Measurements from ENCODE around the gene CYFIP1. TPM values are rescaled to one million over a fixed set of nuclear protein-coding genes. Genes with fewer than 3 reads are reported as not detected.

CYFIP1 gene
- total RNA-seq, 2 donors from 2014 or later: 13.5 to 19.2 TPM

DNA sequence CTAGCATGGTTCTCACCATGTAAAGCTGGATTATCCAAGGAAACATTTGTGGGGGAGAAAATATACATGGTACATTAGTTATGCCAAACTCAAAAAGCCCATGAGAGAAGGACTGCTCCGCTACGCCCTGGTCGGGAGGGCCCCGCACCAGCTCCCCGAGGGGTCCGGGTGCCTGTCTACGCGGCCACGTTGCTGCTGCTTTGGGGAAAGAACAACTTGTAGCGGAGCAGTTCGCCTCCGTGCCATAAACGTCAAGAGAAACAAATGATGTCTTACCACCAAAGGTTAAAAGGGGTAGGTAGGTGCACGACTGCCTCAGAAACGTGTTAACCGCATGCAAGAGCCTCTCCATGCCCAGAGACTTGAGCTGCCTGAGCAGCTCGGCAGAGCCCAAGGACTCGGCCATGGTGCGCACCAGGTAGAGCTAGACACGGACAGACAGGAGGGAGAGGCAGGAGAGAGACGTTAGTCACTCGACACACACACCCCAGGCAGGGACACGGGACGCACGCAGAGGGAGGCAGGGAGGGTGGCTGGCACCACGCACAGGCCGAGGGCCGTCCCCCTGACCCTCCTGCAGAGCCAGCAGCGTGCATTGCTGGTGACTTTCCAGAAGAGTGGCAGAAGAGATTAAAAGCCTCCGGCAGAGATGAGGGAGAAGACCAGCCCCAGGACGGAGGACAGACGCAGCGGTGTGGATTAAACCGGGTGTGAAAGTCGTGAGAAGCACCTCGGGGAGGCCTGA is 63.4 kb downstream of the CYFIP1 start:
- H3K27ac Mint-ChIP-seq: no peak overlapping the region

DNA sequence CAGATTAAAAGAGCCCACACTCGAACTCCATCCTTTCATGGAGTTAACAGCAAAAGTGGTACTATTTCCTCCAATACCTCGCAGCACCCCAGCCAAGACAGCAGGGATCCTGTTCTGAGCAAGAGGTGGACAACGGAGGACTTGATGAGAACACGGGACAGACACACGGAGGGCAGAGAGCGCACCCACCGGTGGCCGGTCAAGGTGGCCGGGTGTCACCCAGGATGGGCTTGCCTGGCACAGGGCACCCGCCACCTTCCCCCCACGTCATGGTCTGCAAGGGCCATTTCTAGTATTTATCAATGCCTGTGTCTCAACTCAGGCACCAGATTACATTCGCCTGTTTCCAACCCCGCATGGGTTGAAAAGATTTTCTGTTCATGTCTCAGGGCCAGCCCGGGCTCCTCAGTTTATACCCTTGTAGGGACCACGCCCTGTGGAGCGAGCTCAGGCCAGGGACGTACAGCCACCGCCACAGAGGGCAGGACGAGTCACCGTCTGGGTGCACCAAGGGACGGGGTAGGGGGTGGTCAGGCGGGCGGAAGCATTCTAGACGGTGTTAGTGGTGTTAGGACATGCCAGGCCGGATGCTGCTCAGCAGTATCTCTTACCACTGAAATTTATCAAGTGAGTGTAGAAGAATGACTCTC is 64.2 kb downstream of the CYFIP1 start:
- Mint-ChIP-seq H3K9me3 (no peaks in the 10 kb centered on the region), H3K4me3 (no peak overlapping the region), H3K4me1 (ENCODE audit: low read depth) (no peaks in the 10 kb centered on the region), H3K27ac (no peak overlapping the region), H3K36me3 (ENCODE audit: insufficient read depth in 2 of 2) (peaks cover 1 to 6% of the 10 kb centered on the region in 2 donors), H3K27me3 (ENCODE audit: low read depth) (no peaks in the 10 kb centered on the region)
- ATAC-seq (replicated peaks in 1 of 2) (no peak), DNase-seq (no peak)

More for the DNA sequence above, 63.4 kb downstream of the CYFIP1 start:
- Mint-ChIP-seq H3K36me3 (ENCODE audit: insufficient read depth in 2 of 2) (peaks cover 1 to 6% of the 10 kb centered on the region in 2 donors), H3K9me3 (no peaks in the 10 kb centered on the region), H3K4me1 (ENCODE audit: low read depth) (no peaks in the 10 kb centered on the region), H3K4me3 (no peak overlapping the region), H3K27me3 (ENCODE audit: low read depth) (no peaks in the 10 kb centered on the region)
- ATAC-seq (replicated peaks in 1 of 2) (no peak), DNase-seq (no peak)

DNA sequence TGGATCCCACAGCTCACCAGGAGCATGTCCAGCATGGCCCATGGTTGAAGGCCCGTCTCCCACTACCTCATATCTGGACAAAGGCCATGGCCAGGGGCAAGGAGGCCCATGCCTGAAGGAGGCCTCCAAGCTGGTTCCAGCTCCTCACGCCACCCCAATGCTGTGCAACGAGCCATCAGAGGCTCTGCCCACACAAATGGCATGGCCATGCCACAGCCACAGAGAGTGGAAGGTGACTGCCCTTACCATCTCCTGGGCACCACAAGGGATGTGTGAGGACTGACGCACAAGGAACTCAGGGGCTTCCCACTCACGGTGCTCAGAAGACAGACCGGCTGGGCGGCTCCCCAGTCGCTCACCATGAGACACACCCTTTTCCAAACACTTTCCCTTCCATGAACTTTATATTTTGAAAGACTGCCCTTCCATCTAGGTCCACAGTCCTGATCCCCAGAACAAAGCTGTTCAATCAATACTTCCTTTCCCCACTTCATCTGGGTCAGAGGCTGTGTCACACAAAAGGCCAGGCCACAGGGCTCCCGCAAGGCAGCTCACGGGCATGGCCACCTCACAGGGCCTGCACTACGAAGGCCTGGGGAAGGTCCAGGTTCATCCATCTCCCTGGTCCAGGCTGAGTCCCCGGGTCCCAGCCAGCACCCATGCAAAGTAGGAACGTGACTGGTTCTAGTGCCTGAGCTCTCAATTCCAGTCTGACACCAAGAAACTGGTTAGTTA is 66.4 kb downstream of the CYFIP1 start:
- ATAC-seq (replicated peaks in 1 of 2) (no peak), DNase-seq (no peak)
- H3K27ac Mint-ChIP-seq: no peak overlapping the region
- H3K4me3 Mint-ChIP-seq: no peak overlapping the region
- H3K4me1 Mint-ChIP-seq (ENCODE audit: low read depth): no peaks in the 10 kb centered on the region
- H3K36me3 Mint-ChIP-seq (ENCODE audit: insufficient read depth in 2 of 2): peaks cover 1 to 4% of the 10 kb centered on the region in 2 donors
- no peaks in the 10 kb centered on the region for H3K27me3 Mint-ChIP-seq (ENCODE audit: low read depth)
- no peaks in the 10 kb centered on the region for H3K9me3 Mint-ChIP-seq

DNA sequence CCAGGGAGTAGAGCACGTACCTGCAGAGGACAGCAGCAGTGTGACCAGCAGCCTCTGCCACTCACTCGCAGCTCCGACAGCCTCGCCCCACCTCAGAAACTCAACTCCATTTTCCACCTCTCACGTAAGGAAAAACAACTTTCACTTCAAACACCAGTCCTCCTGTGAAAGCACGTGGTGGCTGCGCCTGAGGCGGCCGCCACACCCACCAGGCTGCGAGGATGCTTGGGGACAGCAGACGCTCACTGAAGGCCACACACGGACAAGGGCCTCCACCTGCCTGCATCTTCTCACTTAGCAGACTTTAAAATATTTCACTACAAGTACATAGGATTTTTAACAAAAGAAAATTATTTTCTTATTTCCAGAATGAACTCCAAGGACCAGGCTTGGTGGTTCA is 67.9 kb downstream of the CYFIP1 start:
- Mint-ChIP-seq H3K9me3 (no peaks in the 10 kb centered on the region), H3K4me1 (ENCODE audit: low read depth) (no peaks in the 10 kb centered on the region), H3K27ac (no peak overlapping the region), H3K36me3 (ENCODE audit: insufficient read depth in 2 of 2) (peaks cover 1 to 4% of the 10 kb centered on the region in 2 donors), H3K27me3 (ENCODE audit: low read depth) (no peaks in the 10 kb centered on the region), H3K4me3 (no peak overlapping the region)
- DNase-seq: no peak
- ATAC-seq (replicated peaks in 1 of 2): no peak

DNA sequence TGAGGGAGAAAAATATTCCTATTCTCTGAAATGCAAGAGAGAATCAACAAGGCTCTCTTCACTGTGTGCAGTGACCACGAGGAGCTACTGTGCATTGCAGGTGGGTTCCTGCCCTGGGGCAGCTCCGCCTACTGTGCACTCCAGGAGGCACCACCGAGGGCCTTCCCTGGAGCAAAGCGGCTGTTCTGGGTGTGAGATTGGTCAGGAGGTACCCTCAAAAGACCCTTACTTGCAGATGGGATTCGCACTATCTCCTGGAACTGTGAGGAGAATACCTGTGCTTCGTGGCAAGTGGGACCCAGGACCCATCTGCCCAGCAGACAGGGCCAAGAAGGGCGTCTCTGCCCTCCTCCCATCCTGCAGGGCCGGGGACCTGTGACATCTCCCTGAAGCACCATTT is 68.9 kb downstream of the CYFIP1 start:
- ATAC-seq (replicated peaks in 1 of 2): no peak
- no peaks in the 10 kb centered on the region for H3K27me3 Mint-ChIP-seq (ENCODE audit: low read depth)
- H3K27ac Mint-ChIP-seq: no peak overlapping the region
- H3K9me3 Mint-ChIP-seq: no peaks in the 10 kb centered on the region
- H3K36me3 Mint-ChIP-seq (ENCODE audit: insufficient read depth in 2 of 2): peaks cover 1 to 4% of the 10 kb centered on the region in 2 donors
- no peak for DNase-seq
- no peaks in the 10 kb centered on the region for H3K4me1 Mint-ChIP-seq (ENCODE audit: low read depth)
- H3K4me3 Mint-ChIP-seq: no peak overlapping the region

DNA sequence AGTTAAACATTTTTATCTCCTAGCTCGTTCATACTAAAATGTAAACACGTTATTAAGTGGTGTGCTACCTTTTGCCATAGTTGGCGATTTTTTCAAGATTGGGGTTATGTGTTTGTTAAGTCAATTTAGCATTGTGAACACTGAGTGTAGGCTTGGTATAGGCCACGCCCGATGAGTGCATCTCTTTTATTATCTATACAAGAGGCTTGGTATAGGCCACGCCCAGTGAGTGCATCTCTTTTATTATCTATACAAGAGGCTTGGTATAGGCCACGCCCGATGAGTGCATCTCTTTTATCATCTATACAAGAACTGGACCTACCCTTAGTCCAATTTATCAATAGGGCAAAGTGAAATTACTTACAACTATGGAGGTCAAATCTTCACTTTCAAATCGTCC is 71.3 kb downstream of the CYFIP1 start:
- Mint-ChIP-seq H3K27me3 (ENCODE audit: low read depth) (no peaks in the 10 kb centered on the region), H3K36me3 (ENCODE audit: insufficient read depth in 2 of 2) (peaks cover under 1 to 4% of the 10 kb centered on the region in 2 donors), H3K4me3 (no peak overlapping the region), H3K4me1 (ENCODE audit: low read depth) (no peaks in the 10 kb centered on the region), H3K27ac (no peak overlapping the region), H3K9me3 (no peaks in the 10 kb centered on the region)
- DNase-seq (no peak), ATAC-seq (replicated peaks in 1 of 2) (no peak)

DNA sequence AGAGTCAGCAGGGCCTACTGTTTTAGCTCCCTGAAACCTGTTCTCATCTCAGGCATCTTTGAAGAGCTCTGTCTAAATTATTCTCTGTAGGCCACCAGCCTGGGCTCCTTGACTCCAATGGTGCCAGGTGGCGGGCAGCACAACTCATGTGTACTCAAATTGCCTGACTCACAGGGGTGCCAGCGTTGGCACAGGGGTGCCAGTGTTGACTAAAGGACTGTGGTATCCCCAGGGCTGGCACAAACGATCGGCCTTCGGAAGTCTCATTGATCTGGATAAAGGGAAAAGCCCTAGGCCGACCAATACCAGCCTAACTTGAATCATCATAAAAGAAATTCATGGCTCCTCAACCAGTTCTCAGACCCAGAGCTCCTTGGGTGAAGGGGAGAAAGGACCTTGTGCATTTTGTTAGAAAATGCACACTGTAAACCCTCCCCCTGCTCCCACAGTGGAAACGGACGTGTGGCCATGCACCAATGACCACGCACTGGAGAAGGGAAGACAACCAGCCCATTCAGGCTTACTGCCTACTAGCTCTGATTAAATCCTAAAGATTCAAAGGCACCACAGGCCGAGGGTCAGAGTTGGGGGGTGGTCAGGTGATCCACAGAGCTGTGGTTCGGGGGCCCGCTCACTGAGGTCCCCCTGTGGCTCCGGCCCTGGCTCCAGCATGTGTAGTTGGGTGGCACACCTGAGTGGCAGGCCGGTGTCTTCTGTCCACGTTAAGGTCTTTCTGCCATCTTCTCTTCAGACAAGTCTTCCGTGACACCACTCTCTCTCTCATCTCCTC is 72.8 kb downstream of the CYFIP1 start:
- H3K27ac Mint-ChIP-seq: no peak overlapping the region
- H3K4me1 Mint-ChIP-seq (ENCODE audit: low read depth): no peaks in the 10 kb centered on the region
- no peak overlapping the region for H3K4me3 Mint-ChIP-seq
- no peaks in the 10 kb centered on the region for H3K27me3 Mint-ChIP-seq (ENCODE audit: low read depth)
- H3K36me3 Mint-ChIP-seq (ENCODE audit: insufficient read depth in 2 of 2): peaks cover 0 to 2% of the 10 kb centered on the region in 2 donors
- H3K9me3 Mint-ChIP-seq: no peaks in the 10 kb centered on the region
- no peak for ATAC-seq (replicated peaks in 1 of 2)
- no peak for DNase-seq

DNA sequence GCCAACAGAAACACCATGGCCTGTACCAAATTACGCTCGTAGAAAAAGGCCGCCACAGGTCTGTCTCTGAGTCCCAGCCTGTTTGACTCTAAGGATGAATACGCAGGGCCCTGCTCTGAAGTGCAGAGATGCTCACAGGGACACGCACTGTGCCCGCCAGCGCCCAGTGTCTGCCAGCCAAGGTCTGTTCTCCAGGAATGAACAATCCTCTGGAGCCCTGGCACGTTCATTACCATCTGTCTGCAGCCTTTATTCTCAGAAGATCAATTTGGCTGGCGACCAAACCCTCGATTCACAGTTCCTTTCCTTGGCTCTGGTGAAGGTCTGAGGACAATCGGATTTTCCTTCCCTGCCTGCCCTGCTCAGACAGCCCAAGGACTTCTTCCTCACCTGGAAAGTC is 75.4 kb downstream of the CYFIP1 start:
- no peaks in the 10 kb centered on the region for H3K4me1 Mint-ChIP-seq (ENCODE audit: low read depth)
- H3K4me3 Mint-ChIP-seq: no peak overlapping the region
- H3K27me3 Mint-ChIP-seq (ENCODE audit: low read depth): no peaks in the 10 kb centered on the region
- H3K27ac Mint-ChIP-seq: no peak overlapping the region
- no peak for ATAC-seq (replicated peaks in 1 of 2)
- H3K36me3 Mint-ChIP-seq (ENCODE audit: insufficient read depth in 2 of 2): peaks cover 2% of the 10 kb centered on the region in 2 donors
- DNase-seq: no peak
- H3K9me3 Mint-ChIP-seq: no peaks in the 10 kb centered on the region

DNA sequence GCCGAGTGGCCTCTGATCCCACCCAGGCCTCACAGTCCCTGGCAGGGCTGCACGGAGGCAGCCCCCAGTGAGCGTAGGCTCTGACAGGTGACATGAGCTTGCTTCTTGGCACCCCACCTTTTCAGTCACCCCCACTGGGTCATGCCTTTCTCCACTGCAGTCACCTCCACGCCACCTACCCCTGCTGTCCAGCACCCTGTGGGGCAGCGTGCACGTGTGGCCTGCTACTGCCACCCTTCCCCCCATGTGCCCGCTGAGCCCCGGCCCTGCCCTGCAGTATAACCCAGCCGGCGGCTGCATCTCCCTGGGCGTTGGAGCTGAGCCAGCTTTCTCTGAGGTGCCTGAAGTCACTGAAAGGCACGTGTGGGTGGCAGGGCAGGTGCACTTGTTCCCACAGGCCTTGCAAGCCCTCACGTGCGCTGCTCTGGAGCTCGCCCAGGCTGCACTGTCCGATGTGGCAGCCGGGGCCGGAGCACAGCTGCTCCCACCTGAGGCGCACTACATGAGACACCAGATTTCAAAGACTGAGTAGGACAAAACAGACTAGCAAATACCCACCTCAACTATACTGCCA is 76.1 kb downstream of the CYFIP1 start:
- no peak overlapping the region for H3K27ac Mint-ChIP-seq
- DNase-seq (no peak), ATAC-seq (replicated peaks in 1 of 2) (no peak)
- H3K9me3 Mint-ChIP-seq: no peaks in the 10 kb centered on the region
- peaks cover 2 to 4% of the 10 kb centered on the region in 2 donors for H3K36me3 Mint-ChIP-seq (ENCODE audit: insufficient read depth in 2 of 2)
- H3K4me3 Mint-ChIP-seq: no peak overlapping the region
- H3K4me1 Mint-ChIP-seq (ENCODE audit: low read depth): peaks cover 4% of the 10 kb centered on the region
- H3K27me3 Mint-ChIP-seq (ENCODE audit: low read depth): no peaks in the 10 kb centered on the region

DNA sequence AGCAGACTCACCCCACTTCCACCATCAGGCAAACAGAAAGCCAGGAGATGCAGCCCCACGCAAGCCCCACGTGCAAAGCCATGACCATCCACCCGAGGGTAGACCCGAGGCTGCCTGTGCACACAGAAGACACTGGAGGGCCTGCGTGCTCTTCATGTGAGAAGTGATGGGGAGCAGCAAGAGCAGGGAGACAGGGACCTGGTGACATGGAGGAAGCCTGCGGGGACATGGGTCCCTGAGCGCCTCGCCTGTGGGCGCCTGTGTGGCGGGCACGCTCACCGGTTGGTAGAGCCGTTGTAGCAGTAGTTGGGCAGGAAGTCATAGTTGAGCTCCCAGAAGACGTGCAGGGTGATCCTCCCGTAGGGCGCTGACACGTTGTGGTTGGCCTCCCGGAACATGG is 76.7 kb downstream of the CYFIP1 start:
- Mint-ChIP-seq H3K4me3 (no peak overlapping the region), H3K36me3 (ENCODE audit: insufficient read depth in 2 of 2) (peaks cover 2 to 4% of the 10 kb centered on the region in 2 donors), H3K4me1 (ENCODE audit: low read depth) (peaks cover 8% of the 10 kb centered on the region), H3K27me3 (ENCODE audit: low read depth) (no peaks in the 10 kb centered on the region), H3K9me3 (no peaks in the 10 kb centered on the region), H3K27ac (no peak overlapping the region)
- DNase-seq: no peak
- no peak for ATAC-seq (replicated peaks in 1 of 2)

DNA sequence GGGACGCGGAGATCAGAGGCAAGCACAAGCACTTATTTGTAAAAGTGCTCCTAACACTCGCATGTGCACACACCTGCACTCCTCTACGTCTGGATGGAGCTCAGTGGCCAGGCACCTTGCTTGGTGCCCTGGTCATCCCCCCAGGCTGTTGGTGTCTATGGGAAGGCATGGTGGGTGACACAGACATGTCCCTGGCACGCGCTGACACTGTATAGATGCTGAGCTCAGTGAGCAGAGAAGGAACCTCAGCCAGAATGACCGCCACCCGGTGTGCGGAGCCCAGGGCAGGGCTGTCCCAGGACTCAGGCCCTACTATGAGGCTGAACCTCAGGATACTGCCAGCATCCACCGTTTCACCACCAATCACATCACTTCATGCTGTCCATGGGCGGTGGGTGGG is 77.2 kb downstream of the CYFIP1 start:
- H3K4me1 Mint-ChIP-seq (ENCODE audit: low read depth): peaks cover 8% of the 10 kb centered on the region
- ATAC-seq (replicated peaks in 1 of 2): no peak
- H3K36me3 Mint-ChIP-seq (ENCODE audit: insufficient read depth in 2 of 2): peaks cover 2 to 4% of the 10 kb centered on the region in 2 donors
- H3K27me3 Mint-ChIP-seq (ENCODE audit: low read depth): no peaks in the 10 kb centered on the region
- H3K9me3 Mint-ChIP-seq: no peaks in the 10 kb centered on the region
- no peak overlapping the region for H3K4me3 Mint-ChIP-seq
- no peak for DNase-seq
- no peak overlapping the region for H3K27ac Mint-ChIP-seq

DNA sequence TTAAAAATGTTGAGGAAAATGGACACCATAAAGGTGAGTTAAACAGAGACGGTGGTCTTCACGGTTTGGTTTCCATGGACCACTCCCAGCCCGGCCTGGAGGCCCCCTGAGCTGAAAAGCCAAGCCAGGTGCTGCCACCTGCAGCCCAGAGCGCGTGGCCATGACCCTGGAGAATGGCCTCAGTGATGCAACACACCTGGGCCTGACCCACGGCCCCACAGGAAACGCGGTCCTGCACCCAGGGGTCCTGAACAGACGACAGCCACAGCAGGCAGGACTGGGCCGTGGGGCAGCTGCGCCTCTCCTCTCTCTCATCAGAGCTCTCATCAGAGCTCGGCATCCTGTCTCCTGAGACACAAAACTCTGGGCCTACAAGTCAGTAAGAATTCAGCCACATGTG is 77.6 kb downstream of the CYFIP1 start:
- Mint-ChIP-seq H3K27ac (no peak overlapping the region), H3K36me3 (ENCODE audit: insufficient read depth in 2 of 2) (peaks cover 2 to 4% of the 10 kb centered on the region in 2 donors), H3K9me3 (no peaks in the 10 kb centered on the region), H3K4me1 (ENCODE audit: low read depth) (peaks cover 8% of the 10 kb centered on the region), H3K4me3 (no peak overlapping the region), H3K27me3 (ENCODE audit: low read depth) (no peaks in the 10 kb centered on the region)
- no peak for ATAC-seq (replicated peaks in 1 of 2)
- no peak for DNase-seq

Measured in activated T-cell treated with anti-CD3 and anti-CD28 coated beads, Interleukin-2, amount 50 U/mL, for 72 hours (primary cell).